Measurements from ENCODE around the gene TMUB2.
A peak's percentile ranks its signal among the peaks of the same experiment; 100 is the strongest.
"Not testable (repeated sequence)": the region's sequence is repeated elsewhere in the genome, so short reads cannot be mapped to it uniquely, and the experiment has no call there.

Gene TMUB2

DNA sequence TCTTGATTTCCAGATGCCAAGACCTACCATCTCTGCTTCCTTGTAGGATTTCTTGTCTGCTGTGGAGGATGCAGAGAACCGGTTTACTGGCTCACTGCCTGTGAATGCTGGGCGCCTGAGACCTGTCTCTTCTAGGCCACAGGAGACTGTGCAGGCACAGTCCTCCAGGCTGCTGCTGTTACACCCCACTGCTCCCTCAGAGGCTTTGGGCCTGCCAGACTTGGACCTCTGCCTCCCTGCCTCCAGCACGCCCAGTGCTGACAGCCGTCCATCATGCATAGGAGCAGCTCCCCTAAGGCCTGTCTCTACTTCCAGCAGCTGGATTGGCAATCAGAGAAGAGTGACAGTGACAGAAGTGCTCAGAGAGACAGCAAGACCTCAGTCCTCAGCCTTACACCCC, 39.0 kb upstream of the TMUB2 start:
- DNase-seq: no peak
- Histone ChIP-seq H3K9me3 (ENCODE audit: severe bottlenecking) (no peaks in the 10 kb centered on the region), H3K4me3 (ENCODE audit: low read depth, low read length) (no peak overlapping the region), H3K27ac (no peak overlapping the region), H3K36me3 (peaks cover 62% of the 10 kb centered on the region), H3K27me3 (ENCODE audit: insufficient read depth, low read depth, severe bottlenecking) (no peaks in the 10 kb centered on the region)
- TF ChIP-seq, protein P1, sequence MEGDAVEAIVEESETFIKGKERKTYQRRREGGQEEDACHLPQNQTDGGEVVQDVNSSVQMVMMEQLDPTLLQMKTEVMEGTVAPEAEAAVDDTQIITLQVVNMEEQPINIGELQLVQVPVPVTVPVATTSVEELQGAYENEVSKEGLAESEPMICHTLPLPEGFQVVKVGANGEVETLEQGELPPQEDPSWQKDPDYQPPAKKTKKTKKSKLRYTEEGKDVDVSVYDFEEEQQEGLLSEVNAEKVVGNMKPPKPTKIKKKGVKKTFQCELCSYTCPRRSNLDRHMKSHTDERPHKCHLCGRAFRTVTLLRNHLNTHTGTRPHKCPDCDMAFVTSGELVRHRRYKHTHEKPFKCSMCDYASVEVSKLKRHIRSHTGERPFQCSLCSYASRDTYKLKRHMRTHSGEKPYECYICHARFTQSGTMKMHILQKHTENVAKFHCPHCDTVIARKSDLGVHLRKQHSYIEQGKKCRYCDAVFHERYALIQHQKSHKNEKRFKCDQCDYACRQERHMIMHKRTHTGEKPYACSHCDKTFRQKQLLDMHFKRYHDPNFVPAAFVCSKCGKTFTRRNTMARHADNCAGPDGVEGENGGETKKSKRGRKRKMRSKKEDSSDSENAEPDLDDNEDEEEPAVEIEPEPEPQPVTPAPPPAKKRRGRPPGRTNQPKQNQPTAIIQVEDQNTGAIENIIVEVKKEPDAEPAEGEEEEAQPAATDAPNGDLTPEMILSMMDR (IDR thresholded peaks at IDR 0.05; ENCODE audit: low read depth, low read length): no peak

DNA sequence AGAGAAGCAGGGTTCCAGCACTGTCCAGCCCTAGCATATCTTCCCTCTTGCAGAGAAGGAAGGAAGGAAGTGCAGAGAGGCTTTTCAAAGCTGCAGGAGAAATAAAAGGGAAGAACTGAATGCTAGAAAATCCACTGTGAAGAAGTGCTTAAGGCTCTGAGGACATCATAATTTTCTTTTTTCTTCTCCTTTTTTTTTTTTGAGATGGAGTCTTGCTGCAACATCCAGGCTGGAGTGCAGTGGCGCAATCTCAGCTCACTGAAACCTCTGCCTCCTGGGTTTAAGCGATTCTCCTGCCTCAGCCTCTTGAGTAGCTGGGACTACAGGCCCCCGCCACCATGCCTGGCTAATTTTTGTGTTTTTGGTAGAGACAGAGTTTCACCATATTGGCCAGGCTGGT, 37.7 kb upstream of the TMUB2 start:
- not testable (repeated sequence) for DNase-seq; H3K9me3 ChIP-seq (ENCODE audit: severe bottlenecking); H3K27me3 ChIP-seq (ENCODE audit: insufficient read depth, low read depth, severe bottlenecking); H3K4me3 ChIP-seq (ENCODE audit: low read depth, low read length); H3K27ac ChIP-seq
- H3K36me3 ChIP-seq: peaks cover 74% of the 10 kb centered on the region

DNA sequence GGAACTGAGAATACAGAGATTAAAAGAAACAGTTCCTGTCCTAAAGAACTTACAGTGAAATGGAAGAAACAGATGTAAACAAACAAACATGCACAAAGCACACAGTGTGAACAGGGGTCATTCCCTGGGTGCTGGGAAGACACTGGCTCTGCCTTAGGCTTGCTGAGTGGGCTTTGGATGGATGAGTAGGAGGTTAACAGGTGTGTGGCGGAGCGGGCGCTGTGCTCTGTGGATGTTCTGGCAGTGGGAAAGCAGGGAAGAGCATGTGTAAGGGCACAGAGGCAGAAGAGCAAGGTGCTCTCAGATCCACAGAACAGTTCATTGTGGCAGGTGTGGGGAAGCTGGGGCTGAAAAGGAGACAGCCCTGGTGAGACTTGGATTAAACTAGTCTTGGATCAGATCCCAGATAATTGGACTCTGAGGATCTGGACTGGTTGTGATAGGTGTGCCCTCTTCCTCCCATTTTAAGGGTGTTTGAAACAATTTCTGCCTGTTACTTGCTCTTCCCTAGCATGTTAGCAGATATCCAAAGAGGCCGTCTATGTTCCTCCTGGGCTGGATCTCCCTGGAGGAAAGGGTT, 36.9 kb upstream of the TMUB2 start:
- H3K36me3 ChIP-seq: peaks cover 81% of the 10 kb centered on the region
- TF ChIP-seq, protein P1 (IDR thresholded peaks at IDR 0.05; ENCODE audit: low read depth, low read length): no peak
- no peak overlapping the region for H3K27ac ChIP-seq
- no peak for DNase-seq
- H3K9me3 ChIP-seq (ENCODE audit: severe bottlenecking): no peaks in the 10 kb centered on the region
- no peak overlapping the region for H3K4me3 ChIP-seq (ENCODE audit: low read depth, low read length)
- H3K27me3 ChIP-seq (ENCODE audit: insufficient read depth, low read depth, severe bottlenecking): no peaks in the 10 kb centered on the region

DNA sequence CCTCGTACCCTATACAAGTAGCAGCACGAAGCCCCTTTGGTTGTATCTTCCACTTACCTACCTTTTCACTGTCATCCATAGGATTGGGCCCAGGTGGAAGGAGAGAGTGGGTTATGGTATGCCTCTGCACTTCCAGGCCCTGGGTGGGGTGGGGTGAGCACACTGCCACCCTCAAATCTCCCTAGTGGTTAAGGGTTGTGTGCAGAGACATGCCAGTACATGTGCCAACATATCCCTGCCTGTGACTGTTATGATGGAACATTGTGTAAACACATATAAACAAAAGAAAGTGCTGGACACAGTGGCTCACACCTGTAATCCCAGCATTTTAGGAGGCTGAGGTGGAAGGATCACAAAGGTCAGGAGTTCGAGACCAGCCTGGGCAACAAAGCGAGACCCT, 33.9 kb upstream of the TMUB2 start:
- H3K27ac ChIP-seq: no peak overlapping the region
- no peaks in the 10 kb centered on the region for H3K27me3 ChIP-seq (ENCODE audit: insufficient read depth, low read depth, severe bottlenecking)
- no peaks in the 10 kb centered on the region for H3K9me3 ChIP-seq (ENCODE audit: severe bottlenecking)
- H3K36me3 ChIP-seq: peaks cover 66% of the 10 kb centered on the region
- TF ChIP-seq, protein P1 (IDR thresholded peaks at IDR 0.05; ENCODE audit: low read depth, low read length): no peak
- H3K4me3 ChIP-seq (ENCODE audit: low read depth, low read length): no peak overlapping the region
- DNase-seq: no peak

DNA sequence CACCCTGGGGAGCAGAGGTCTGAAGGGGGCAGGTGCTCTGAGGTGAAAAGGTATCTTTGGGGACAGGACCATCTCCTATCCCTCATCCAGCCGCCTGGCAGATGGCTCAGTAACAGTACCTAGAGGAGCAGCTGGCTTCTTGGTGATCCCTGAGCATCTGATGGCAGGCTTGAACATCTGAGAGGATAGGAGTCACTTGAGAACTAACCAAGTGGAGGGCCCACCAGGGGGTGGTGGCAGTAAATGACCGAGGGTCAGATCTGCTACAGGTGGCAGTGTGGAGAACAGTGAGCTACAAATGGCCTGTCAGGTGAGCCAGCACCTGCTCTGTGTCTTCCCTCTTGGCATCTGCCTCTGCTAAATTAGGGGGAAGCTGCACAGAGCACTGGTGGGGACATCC, 31.3 kb upstream of the TMUB2 start:
- Histone ChIP-seq H3K27ac (peak overlapping the region; percentile 69), H3K27me3 (ENCODE audit: insufficient read depth, low read depth, severe bottlenecking) (no peaks in the 10 kb centered on the region), H3K9me3 (ENCODE audit: severe bottlenecking) (no peaks in the 10 kb centered on the region), H3K36me3 (peaks cover 64% of the 10 kb centered on the region), H3K4me3 (ENCODE audit: low read depth, low read length) (no peak overlapping the region)
- DNase-seq: peak; percentile 93
- TF ChIP-seq, protein P1 (IDR thresholded peaks at IDR 0.05; ENCODE audit: low read depth, low read length): peak; percentile 37; the same call in 1 of the 2 replicates

DNA sequence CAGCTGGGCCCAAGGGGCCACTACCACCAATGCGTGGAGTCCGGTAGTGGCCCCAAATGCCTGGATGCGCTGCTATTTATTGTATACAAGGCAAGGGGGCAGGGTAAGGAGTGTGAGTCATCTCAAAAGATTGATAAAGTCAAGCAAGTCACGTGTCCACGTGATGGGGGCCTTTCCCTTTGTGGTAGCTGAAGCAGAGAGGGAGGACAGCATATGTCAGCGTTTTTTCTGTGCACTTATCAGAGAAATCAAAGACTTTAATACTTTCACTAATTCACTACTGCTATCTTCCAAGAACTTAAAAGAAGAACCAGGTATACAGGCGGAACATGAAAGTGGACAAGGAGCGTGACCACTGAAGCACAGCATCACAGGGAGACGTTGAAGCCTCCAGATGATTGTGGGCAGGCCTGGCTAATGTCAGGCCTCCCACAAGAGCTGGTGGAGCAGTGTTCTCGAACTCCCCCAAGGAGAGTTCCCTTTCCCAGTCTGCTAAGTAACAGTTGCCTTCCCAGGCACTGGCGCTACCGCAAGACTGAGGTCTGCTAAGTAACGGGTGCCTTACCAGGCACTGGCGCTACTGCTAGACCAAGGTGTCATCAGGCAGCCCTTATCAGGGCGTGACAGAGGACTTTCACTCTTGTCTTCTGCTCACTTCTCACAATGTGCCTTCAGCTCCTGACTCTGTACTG, 27.1 kb upstream of the TMUB2 start:
- Histone ChIP-seq H3K27ac (no peak overlapping the region), H3K27me3 (ENCODE audit: insufficient read depth, low read depth, severe bottlenecking) (no peaks in the 10 kb centered on the region), H3K9me3 (ENCODE audit: severe bottlenecking) (no peaks in the 10 kb centered on the region), H3K4me3 (ENCODE audit: low read depth, low read length) (no peak overlapping the region), H3K36me3 (peaks cover 44% of the 10 kb centered on the region)
- DNase-seq: no peak
- TF ChIP-seq, protein P1 (IDR thresholded peaks at IDR 0.05; ENCODE audit: low read depth, low read length): no peak
